ENCODE measurements around the gene HIBADH. TPM values are rescaled to one million over a fixed set of nuclear protein-coding genes. Genes with fewer than 3 reads are reported as not detected.

HIBADH gene
- total and polyA plus RNA-seq, 10 of the 15 experiments (the other 5 are each of a cell fraction or from before 2014, with no cell fraction given) = 8.7 to 36.1 (median 18.6) TPM

DNA sequence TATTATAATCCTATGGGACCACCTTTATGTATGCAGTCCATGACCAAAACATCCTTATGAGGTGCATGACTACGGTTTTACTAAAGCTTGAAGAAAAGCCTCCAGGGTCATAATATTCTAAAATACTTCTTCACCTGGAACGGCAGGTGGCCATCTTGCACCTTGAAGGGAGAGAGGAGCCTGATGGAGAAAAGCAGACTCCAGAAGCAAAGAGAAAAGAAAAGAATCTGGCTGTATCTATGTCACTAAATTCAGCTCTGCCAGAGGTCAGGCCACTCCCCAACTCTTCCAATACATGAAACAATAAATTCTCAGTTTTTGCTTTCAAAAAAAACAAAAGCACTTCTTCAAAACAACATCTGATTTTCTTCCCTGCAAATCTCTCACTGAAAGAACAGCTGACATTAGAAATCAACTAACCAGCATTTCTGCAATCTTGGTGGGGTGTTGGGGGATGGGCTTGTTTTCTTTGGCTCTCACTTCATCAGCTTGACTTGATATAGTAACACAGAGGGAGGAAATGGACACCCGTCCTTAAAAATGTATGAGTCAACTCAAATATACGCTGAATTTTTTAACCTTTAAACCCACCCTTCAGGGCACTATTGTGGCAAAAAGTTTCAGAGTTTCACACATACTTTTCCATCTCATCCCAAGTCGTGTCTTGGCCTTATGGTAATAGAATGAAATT is 21.7 kb downstream of the HIBADH start:
- Histone ChIP-seq H3K27me3 (replicated peaks in 1 of 2; ENCODE audit: control insufficient read depth in 2 of 2, insufficient read depth in 2 of 2, low read length in 1 of 2) (no peaks in the 10 kb centered on the region), H2AFZ (ENCODE audit: control insufficient read depth, low read depth, low read length) (no peak overlapping the region; the same call in 1 of the 2 replicates), H3K4me1 (ENCODE audit: control insufficient read depth, insufficient read depth, low read length) (no peaks in the 10 kb centered on the region), H3K9ac (ENCODE audit: control insufficient read depth, insufficient read depth, low read length) (no peak overlapping the region), H3K4me2 (ENCODE audit: control insufficient read depth, insufficient read depth) (peak overlapping the region; percentile 27; the same call in 1 of the 2 replicates), H3K79me2 (ENCODE audit: control insufficient read depth, insufficient read depth, low read length) (no peaks in the 10 kb centered on the region), H3K9me3 (replicated peaks; ENCODE audit: control insufficient read depth, insufficient read depth, low read length) (no peaks in the 10 kb centered on the region; the same call in 2 of the 3 replicates), H4K20me1 (ENCODE audit: control insufficient read depth, insufficient read depth) (no peaks in the 10 kb centered on the region), H3K36me3 (ENCODE audit: control insufficient read depth in 2 of 2, insufficient read depth in 2 of 2, low read length in 1 of 2) (no peaks in the 10 kb centered on the region), H3K27ac (ENCODE audit: control insufficient read depth, insufficient read depth) (no peak overlapping the region), H3K4me3 (no peak overlapping the region)
- in situ Hi-C loops (cut with MboI) (no loop called here), intact Hi-C loops (cut with micrococcal nuclease; ENCODE audit: unreplicated experiment) (no loop called here)
- ChIA-PET POLR2A (no interaction called here), CTCF (interaction anchor here (0.7 to 1.8 kb wide), 10 partner anchors 8 to 445 kb away, joined by 3 to 6 read pairs (median 3); no protein-coding TSS in a partner anchor), SMC1A (ENCODE audit: uncharacterized antibody, unreplicated experiment) (interaction anchor here (1.0 to 1.8 kb wide), 4 partner anchors 13 to 280 kb away, joined by 3 to 8 read pairs (median 6); partner anchors contain the start of gene HIBADH), RAD21 (ENCODE audit: unreplicated experiment) (interaction anchor here (0.7 to 1.8 kb wide), 7 partner anchors 8 to 280 kb away, joined by 3 to 5 read pairs (median 4); partner anchors contain the start of gene TAX1BP1)
- DNase-seq (ENCODE audit: low read depth, low spot score) (no peak), FAIRE-seq (no peak), ATAC-seq (peak; percentile 51; the same call in 2 of the 3 replicates)
- WGBS (ENCODE audit: insufficient coverage, insufficient replicate concordance, low lambda C conversion rate, missing lambda C conversion rate) = 55% methylated on average over 5 of the region's 5 CpGs
- no TSS peak for BruUV-seq (replicated peaks)
- TF ChIP-seq IRF5 (IDR thresholded peaks at IDR 0.05; ENCODE audit: borderline replicate concordance) = no peak
- no peak for TF ChIP-seq SP1 (IDR thresholded peaks at IDR 0.05; ENCODE audit: low read depth, low read length)
- TF ChIP-seq SPI1 (IDR thresholded peaks at IDR 0.05; ENCODE audit: borderline replicate concordance, insufficient read depth, low read depth, low read length) = no peak
- no peak for TF ChIP-seq RAD21 (IDR thresholded peaks at IDR 0.05; ENCODE audit: insufficient read depth, low read depth, low read length)
- no peak for TF ChIP-seq CREM (IDR thresholded peaks at IDR 0.05; ENCODE audit: low read depth)
